Neural crest cell (in vitro differentiated cells): Measurements from ENCODE around the gene GNAS-AS1. TPM values are rescaled to one million over a fixed set of nuclear protein-coding genes. Genes with fewer than 3 reads are reported as not detected.

Experiments used
- DNase-seq: peaks from one replicate; pipeline ENCODE4 v3.0.0; 2021; ENCODE audit warnings: low read depth, mixed read lengths, low spot score
- H3K27ac Mint-ChIP-seq: one replicate; pipeline ENCODE4 v1.8.0; 2021; ENCODE audit warnings: mild to moderate bottlenecking, mixed read lengths; ENCODE audit not compliant: unreplicated experiment
- H3K27me3 Mint-ChIP-seq: 2 replicates; pipeline ENCODE4 v1.8.0; 2021; ENCODE audit warnings: low read depth, mild to moderate bottlenecking, mixed read lengths
- H3K36me3 Mint-ChIP-seq: 2 replicates; pipeline ENCODE4 v1.8.0; 2021; ENCODE audit warnings: low read depth, mild to moderate bottlenecking, mixed read lengths
- H3K4me1 Mint-ChIP-seq: 2 replicates; pipeline ENCODE4 v1.8.0; 2021; ENCODE audit warnings: mixed read lengths
- H3K4me3 Mint-ChIP-seq: one replicate; pipeline ENCODE4 v1.8.0; 2021; ENCODE audit warnings: mild to moderate bottlenecking, mixed read lengths
- H3K9me3 Mint-ChIP-seq: 2 replicates; pipeline ENCODE4 v1.8.0; 2021; ENCODE audit warnings: mixed read lengths
- total RNA-seq: library from RNA; stranded (reverse); gene quantifications from 2 replicates; pipeline ENCODE4 v1.2.1, GENCODE V29; 2021
- TF ChIP-seq, protein P1 (sequence below): fragments of 200-600 bp; sonication (generic); conservative IDR thresholded peaks from 2 replicates; pipeline ENCODE4 v1.5.0; 2021; ENCODE audit warnings: antibody characterized with exemption, mild to moderate bottlenecking

Gene GNAS-AS1
- total RNA-seq, 1 donor from 2014 or later, result 3.8 TPM

DNA sequence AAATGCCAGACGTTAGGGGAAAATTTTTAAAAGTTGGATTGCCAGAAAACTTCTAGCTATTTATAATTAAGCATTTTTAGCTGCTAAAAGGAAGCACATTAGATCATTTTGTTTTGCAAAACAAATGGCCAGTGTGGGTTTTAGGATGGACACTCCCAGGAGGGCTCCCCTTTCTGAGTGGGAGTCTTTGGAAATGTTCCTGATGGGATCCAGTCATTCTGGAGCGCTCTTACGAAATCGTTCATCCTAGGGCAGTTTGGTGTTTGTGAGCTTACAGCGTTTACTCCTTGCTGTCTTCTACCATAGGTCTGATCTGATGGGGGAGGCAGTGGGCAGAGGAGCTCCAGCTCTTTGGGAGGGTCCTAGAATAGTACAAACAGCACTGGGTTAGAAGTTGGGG, 16.5 kb upstream of the GNAS-AS1 start:
- Mint-ChIP-seq H3K9me3 (no peaks in the 10 kb centered on the region), H3K27ac (no peak overlapping the region), H3K27me3 (peaks cover 42% of the 10 kb centered on the region), H3K36me3 (no peaks in the 10 kb centered on the region), H3K4me3 (no peak overlapping the region), H3K4me1 (peaks cover 11% of the 10 kb centered on the region)
- TF ChIP-seq, protein P1, sequence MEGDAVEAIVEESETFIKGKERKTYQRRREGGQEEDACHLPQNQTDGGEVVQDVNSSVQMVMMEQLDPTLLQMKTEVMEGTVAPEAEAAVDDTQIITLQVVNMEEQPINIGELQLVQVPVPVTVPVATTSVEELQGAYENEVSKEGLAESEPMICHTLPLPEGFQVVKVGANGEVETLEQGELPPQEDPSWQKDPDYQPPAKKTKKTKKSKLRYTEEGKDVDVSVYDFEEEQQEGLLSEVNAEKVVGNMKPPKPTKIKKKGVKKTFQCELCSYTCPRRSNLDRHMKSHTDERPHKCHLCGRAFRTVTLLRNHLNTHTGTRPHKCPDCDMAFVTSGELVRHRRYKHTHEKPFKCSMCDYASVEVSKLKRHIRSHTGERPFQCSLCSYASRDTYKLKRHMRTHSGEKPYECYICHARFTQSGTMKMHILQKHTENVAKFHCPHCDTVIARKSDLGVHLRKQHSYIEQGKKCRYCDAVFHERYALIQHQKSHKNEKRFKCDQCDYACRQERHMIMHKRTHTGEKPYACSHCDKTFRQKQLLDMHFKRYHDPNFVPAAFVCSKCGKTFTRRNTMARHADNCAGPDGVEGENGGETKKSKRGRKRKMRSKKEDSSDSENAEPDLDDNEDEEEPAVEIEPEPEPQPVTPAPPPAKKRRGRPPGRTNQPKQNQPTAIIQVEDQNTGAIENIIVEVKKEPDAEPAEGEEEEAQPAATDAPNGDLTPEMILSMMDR, result no peak
- no peak for DNase-seq

DNA sequence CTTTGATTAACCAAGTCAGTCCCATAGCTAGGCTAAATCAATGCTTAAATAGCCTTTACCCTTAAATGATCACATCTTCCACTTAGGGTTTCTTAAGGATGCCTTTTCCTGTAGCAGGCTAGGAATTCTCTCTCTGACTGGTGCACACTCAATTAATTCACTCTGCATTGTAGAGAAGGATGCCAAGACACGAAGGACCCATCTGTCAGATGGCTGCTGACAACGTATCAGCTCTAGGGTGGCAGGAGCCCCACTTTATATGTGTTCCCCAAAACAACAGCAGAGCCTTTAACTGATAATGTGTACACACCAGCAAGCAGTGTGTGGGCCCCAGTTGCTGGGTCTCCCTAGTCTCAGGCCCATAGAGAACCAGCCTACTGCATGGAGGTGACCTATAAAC, 15.1 kb upstream of the GNAS-AS1 start:
- TF ChIP-seq, protein P1, result no peak
- peaks cover 49% of the 10 kb centered on the region for H3K27me3 Mint-ChIP-seq

DNA sequence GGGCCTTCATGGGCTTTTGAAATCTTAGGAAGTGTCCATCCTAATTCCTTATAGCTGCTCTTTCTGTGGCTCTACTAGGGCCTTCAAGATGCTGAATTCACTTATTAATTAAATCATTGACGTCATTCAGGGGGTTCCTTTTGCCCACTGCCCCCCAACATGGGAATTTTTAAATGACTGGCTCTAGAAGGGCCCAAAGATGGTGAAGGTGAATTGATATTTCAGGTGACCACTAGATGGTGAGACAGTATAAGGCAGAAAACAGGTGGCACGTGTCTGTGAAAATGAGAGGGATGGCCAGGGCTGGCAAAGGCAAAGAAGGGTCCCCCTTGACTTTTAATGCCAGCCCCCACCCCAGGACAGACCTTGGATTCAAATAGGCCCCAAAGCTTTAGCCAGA, 13.6 kb upstream of the GNAS-AS1 start:
- Mint-ChIP-seq H3K4me3 (no peak overlapping the region), H3K27me3 (peaks cover 60% of the 10 kb centered on the region), H3K27ac (no peak overlapping the region), H3K9me3 (no peaks in the 10 kb centered on the region), H3K36me3 (no peaks in the 10 kb centered on the region), H3K4me1 (peaks cover 15% of the 10 kb centered on the region)
- no peak for DNase-seq
- TF ChIP-seq, protein P1, result peak; percentile 33

More for the DNA sequence above, 15.1 kb upstream of the GNAS-AS1 start:
- no peak for DNase-seq
- peaks cover 18% of the 10 kb centered on the region for H3K4me1 Mint-ChIP-seq
- no peak overlapping the region for H3K27ac Mint-ChIP-seq
- H3K36me3 Mint-ChIP-seq, result no peaks in the 10 kb centered on the region
- H3K4me3 Mint-ChIP-seq, result no peak overlapping the region
- H3K9me3 Mint-ChIP-seq, result no peaks in the 10 kb centered on the region

DNA sequence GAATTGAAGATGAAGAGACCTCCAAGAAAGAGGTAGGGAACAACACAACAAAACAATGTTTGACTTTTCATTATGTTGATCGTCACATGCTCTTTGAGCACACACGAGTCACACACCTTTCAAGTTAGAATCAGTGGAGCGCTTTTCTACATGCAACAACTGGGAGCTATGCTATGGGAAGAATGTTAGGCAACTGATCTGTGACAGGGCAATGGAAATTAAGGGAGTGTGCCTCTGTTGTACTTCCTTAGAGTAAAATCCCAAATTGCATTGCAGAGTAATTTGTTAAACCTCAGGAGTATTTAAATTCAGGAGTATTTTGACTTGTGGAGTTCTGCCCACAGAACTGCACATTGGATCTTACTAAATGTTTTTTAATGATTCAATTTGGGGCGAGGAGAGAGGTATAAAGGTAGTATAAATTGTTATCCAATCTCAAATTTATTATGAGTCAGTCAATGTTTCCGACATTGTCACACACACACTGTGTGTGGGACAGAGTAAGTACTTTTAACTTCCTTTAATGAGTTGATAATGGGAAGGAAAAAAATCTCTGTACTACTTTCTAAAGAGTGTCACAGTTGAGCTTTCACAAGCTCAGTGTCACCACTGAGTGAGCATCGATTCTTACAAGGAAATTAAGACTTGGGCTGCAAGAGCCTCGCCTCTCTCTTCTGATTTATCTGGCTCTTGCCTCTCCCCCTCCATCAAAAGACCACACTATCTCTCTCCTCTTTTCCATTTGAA, 12.5 kb upstream of the GNAS-AS1 start:
- TF ChIP-seq, protein P1, result no peak
- peaks cover 7% of the 10 kb centered on the region for H3K4me1 Mint-ChIP-seq
- no peaks in the 10 kb centered on the region for H3K36me3 Mint-ChIP-seq
- no peaks in the 10 kb centered on the region for H3K9me3 Mint-ChIP-seq
- no peak overlapping the region for H3K4me3 Mint-ChIP-seq
- peaks cover 68% of the 10 kb centered on the region for H3K27me3 Mint-ChIP-seq
- no peak overlapping the region for H3K27ac Mint-ChIP-seq
- DNase-seq, result no peak

DNA sequence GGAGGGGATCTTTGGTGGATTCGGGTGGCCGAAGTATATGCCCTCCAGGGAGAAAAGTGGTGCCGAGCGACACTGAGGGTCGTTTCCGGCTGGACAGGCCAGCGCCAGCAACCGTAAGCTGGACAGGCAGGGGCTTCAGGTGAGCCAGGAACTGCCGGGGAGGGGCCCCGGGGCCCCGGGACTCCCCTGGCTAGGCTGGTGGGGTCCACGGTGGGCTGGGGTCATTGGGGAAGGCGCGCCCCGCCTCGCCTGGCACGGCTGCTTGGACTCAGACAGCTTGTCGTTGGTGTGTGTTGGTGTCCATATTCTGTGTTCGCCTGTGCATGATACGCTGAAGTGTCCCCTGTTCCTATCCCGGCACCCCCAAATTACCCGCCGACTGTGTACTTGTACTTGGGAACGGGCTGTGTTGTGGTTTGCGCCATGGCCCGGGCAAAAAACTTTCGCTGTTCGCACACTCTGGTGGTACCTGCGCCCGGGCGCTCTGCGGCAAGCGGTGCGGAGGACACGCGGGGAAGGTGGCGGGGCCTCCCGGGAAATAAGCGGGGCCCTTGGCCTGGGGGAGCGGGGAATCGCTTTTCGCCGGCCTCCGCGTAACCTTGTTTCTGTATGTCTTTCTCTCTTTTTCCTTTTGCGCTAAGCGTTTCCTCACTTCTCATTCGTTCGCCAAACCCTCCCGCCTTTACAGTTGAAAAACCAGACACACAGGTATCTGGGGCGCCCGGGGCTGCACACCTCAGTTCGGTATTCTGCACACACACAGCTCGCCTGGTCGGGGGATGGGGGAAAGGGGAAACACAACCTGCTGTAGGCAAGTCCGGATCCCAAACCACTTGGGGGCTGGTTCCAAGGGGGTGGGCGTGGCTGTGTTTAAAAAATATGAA, 5.0 kb upstream of the GNAS-AS1 start:
- Mint-ChIP-seq H3K9me3 (no peaks in the 10 kb centered on the region), H3K4me3 (peak overlapping the region; percentile 6), H3K27me3 (peaks cover 95% of the 10 kb centered on the region), H3K36me3 (peaks cover 4% of the 10 kb centered on the region), H3K4me1 (peaks cover 13% of the 10 kb centered on the region), H3K27ac (no peak overlapping the region)
- DNase-seq, result no peak
- TF ChIP-seq, protein P1, result no peak
